Hepatocyte (in vitro differentiated cells): ENCODE data around the gene SLC38A11. TPM values are rescaled to one million over a fixed set of nuclear protein-coding genes. Genes with fewer than 3 reads are reported as not detected.
"Not testable (repeated sequence)": the region's sequence is repeated elsewhere in the genome, so short reads cannot be mapped to it uniquely, and the experiment has no call there.

ENCODE experiments used
- DNase-seq: peaks from one replicate; pipeline ENCODE4 v3.0.0-alpha.2; 2016; ENCODE audit warnings: low spot score
- H2AFZ ChIP-seq: fragments of 200-600 bp; sonication (generic); 2 replicates; pipeline ENCODE4 v1.6.0; 2016; ENCODE audit warnings: antibody characterized with exemption, mild to moderate bottlenecking
- H3K27ac ChIP-seq: fragments of 200-600 bp; sonication (generic); 2 replicates; pipeline ENCODE4 v1.5.1; 2016; ENCODE audit warnings: mild to moderate bottlenecking
- H3K27me3 ChIP-seq: fragments of 200-600 bp; sonication (generic); 2 replicates; pipeline ENCODE4 v1.6.1; 2016
- H3K36me3 ChIP-seq: fragments of 200-600 bp; sonication (generic); replicated peaks from 2 replicates; pipeline ENCODE4 v1.5.1; 2016; ENCODE audit warnings: low read depth; ENCODE audit not compliant: insufficient read depth
- H3K4me1 ChIP-seq: fragments of 200-600 bp; sonication (generic); 2 replicates; pipeline ENCODE4 v1.5.1; 2016; ENCODE audit warnings: mild to moderate bottlenecking, moderate library complexity; ENCODE audit not compliant: insufficient read depth
- H3K4me2 ChIP-seq: fragments of 200-600 bp; sonication (generic); 2 replicates; pipeline ENCODE4 v1.6.0; 2016
- H3K4me3 ChIP-seq: fragments of 200-600 bp; sonication (generic); 2 replicates; pipeline ENCODE4 v1.5.1; 2016; ENCODE audit warnings: mild to moderate bottlenecking
- H3K79me2 ChIP-seq: fragments of 200-600 bp; sonication (generic); 2 replicates; pipeline ENCODE4 v1.6.0; 2017; ENCODE audit warnings: mild to moderate bottlenecking
- H3K9me2 ChIP-seq: fragments of 200-600 bp; sonication (generic); replicated peaks from 2 replicates; pipeline ENCODE4 v1.6.0; 2017; ENCODE audit warnings: mild to moderate bottlenecking; ENCODE audit not compliant: insufficient read depth
- H3K9me3 ChIP-seq: fragments of 200-600 bp; sonication (generic); 2 replicates; pipeline ENCODE4 v1.5.1; 2016; ENCODE audit warnings: low read depth, mild to moderate bottlenecking
- H4K20me1 ChIP-seq: fragments of 200-600 bp; sonication (generic); 2 replicates; pipeline ENCODE4 v1.6.0; 2016; ENCODE audit warnings: mild to moderate bottlenecking; ENCODE audit not compliant: insufficient read depth, poor library complexity, severe bottlenecking
- CTCF ChIP-seq: fragments of 200-600 bp; sonication (generic); IDR thresholded peaks from 2 replicates; pipeline ENCODE4 v1.5.1; 2016; ENCODE audit warnings: antibody characterized with exemption, mild to moderate bottlenecking; ENCODE audit not compliant: poor library complexity
- EZH2 ChIP-seq: fragments of 200-600 bp; sonication (generic); IDR thresholded peaks from 2 replicates; pipeline ENCODE4 v1.6.1; 2016; ENCODE audit warnings: antibody characterized with exemption, mild to moderate bottlenecking, borderline replicate concordance
- EZH2phosphoT487 ChIP-seq: fragments of 200-600 bp; sonication (generic); IDR thresholded peaks from one replicate; pipeline ENCODE4 v1.6.1; 2018; ENCODE audit warnings: antibody characterized with exemption, mild to moderate bottlenecking, low read depth, moderate library complexity; ENCODE audit not compliant: unreplicated experiment, severe bottlenecking
- WGBS: methylation state at CpG from one replicate; pipeline ENCODE4 v1.1.6; 2016; ENCODE audit warnings: low lambda C conversion rate; ENCODE audit errors: missing lambda C conversion rate; 5-methylcytosine and 5-hydroxymethylcytosine counted together
- polyA plus RNA-seq: library from polyadenylated mRNA; unstranded; fragments of >200 nt; fragmentation: Nextera tagmentation; extraction: Ambion mirVana; gene quantifications from 2 replicates; pipeline ENCODE4 v1.2.1, GENCODE V29; 2016
- total RNA-seq: library from RNA; depleted of rRNA; stranded (reverse); fragments of >200 nt; gene quantifications from 2 replicates; pipeline ENCODE4 v1.2.3, GENCODE V29; 2014

SLC38A11 gene
- total and polyA plus RNA-seq, 2 experiments from 2014 or later: 7.7 to 8.4 TPM

GRCh38 chr2:164984428-164984827 is 29.1 kb upstream of the SLC38A11 start:
- DNase-seq: no peak
- no peaks in the 10 kb centered on the region for H3K9me2 ChIP-seq
- H3K36me3 ChIP-seq: no peaks in the 10 kb centered on the region
- no peak overlapping the region for H3K27ac ChIP-seq
- TF ChIP-seq EZH2phosphoT487: no peak
- no peak for TF ChIP-seq CTCF
- no peak for TF ChIP-seq EZH2
- H3K27me3 ChIP-seq: no peaks in the 10 kb centered on the region
- H3K79me2 ChIP-seq: no peaks in the 10 kb centered on the region
- 62% methylated on average over 3 of the region's 3 CpGs for WGBS
- no peak overlapping the region for H3K4me3 ChIP-seq
- H2AFZ ChIP-seq: no peak overlapping the region
- no peaks in the 10 kb centered on the region for H3K9me3 ChIP-seq
- no peaks in the 10 kb centered on the region for H4K20me1 ChIP-seq
- H3K4me2 ChIP-seq: no peak overlapping the region
- peaks cover 6% of the 10 kb centered on the region for H3K4me1 ChIP-seq

GRCh38 chr2:164981217-164981990 is 26.1 kb upstream of the SLC38A11 start:
- H3K4me2 ChIP-seq: peak overlapping the region; percentile 45
- 40% methylated on average over 7 of the region's 7 CpGs for WGBS

GRCh38 chr2:164980688-164981087 is 25.4 kb upstream of the SLC38A11 start:
- H3K9me2 ChIP-seq, H2AFZ ChIP-seq, H4K20me1 ChIP-seq, H3K79me2 ChIP-seq, H3K9me3 ChIP-seq, H3K27me3 ChIP-seq, H3K36me3 ChIP-seq, DNase-seq, H3K4me3 ChIP-seq, H3K4me1 ChIP-seq: not testable (repeated sequence)
- H3K4me2 ChIP-seq: peak overlapping the region; percentile 45
- 88% methylated on average over 2 of the region's 2 CpGs for WGBS
- H3K27ac ChIP-seq: peak overlapping the region; percentile 41

More at GRCh38 chr2:164981217-164981990, 26.1 kb upstream of the SLC38A11 start:
- DNase-seq: no peak
- no peaks in the 10 kb centered on the region for H3K36me3 ChIP-seq
- peaks cover 9% of the 10 kb centered on the region for H3K4me1 ChIP-seq
- H3K79me2 ChIP-seq: no peaks in the 10 kb centered on the region
- H3K9me2 ChIP-seq: no peaks in the 10 kb centered on the region
- no peaks in the 10 kb centered on the region for H3K9me3 ChIP-seq
- H4K20me1 ChIP-seq: no peaks in the 10 kb centered on the region
- H3K27me3 ChIP-seq: no peaks in the 10 kb centered on the region
- peak overlapping the region; percentile 41 for H3K27ac ChIP-seq
- no peak overlapping the region for H2AFZ ChIP-seq
- TF ChIP-seq CTCF: no peak
- TF ChIP-seq EZH2: no peak
- no peak for TF ChIP-seq EZH2phosphoT487
- no peak overlapping the region for H3K4me3 ChIP-seq

- no peaks in the 10 kb centered on the region for H4K20me1 ChIP-seq
- H3K4me1 ChIP-seq: peaks cover 9% of the 10 kb centered on the region
- H3K4me3 ChIP-seq: no peak overlapping the region
- H3K9me3 ChIP-seq: no peaks in the 10 kb centered on the region
- no peak overlapping the region for H2AFZ ChIP-seq
- H3K9me2 ChIP-seq: no peaks in the 10 kb centered on the region
- no peak overlapping the region for H3K27ac ChIP-seq
- no peaks in the 10 kb centered on the region for H3K36me3 ChIP-seq
- TF ChIP-seq CTCF (no peak), EZH2phosphoT487 (no peak), EZH2 (no peak)
- no peak for DNase-seq
- H3K4me2 ChIP-seq: no peak overlapping the region
- H3K79me2 ChIP-seq: no peaks in the 10 kb centered on the region
- H3K27me3 ChIP-seq: no peaks in the 10 kb centered on the region
- WGBS: 74% methylated on average over 2 of the region's 2 CpGs
Observed at GRCh38 chr2:164979113-164979512, 23.8 kb upstream of the SLC38A11 start.

GRCh38 chr2:164976875-164977470 is 21.6 kb upstream of the SLC38A11 start:
- not testable (repeated sequence) for H3K4me3 ChIP-seq, H2AFZ ChIP-seq, H3K36me3 ChIP-seq, DNase-seq, H3K9me2 ChIP-seq, H3K79me2 ChIP-seq, H3K4me2 ChIP-seq, H3K9me3 ChIP-seq, H3K27ac ChIP-seq, H4K20me1 ChIP-seq, H3K4me1 ChIP-seq, H3K27me3 ChIP-seq
- WGBS: 78% methylated on average over 5 of the region's 5 CpGs
